ENCODE measurements around the gene TFIP11. TPM values are rescaled to one million over a fixed set of nuclear protein-coding genes. Genes with fewer than 3 reads are reported as not detected.
"Not testable (repeated sequence)": the region's sequence is repeated elsewhere in the genome, so short reads cannot be mapped to it uniquely, and the experiment has no call there.

TFIP11 gene
- total RNA-seq, 2 experiments from 2014 or later: 45.9 to 50.1 TPM

DNA sequence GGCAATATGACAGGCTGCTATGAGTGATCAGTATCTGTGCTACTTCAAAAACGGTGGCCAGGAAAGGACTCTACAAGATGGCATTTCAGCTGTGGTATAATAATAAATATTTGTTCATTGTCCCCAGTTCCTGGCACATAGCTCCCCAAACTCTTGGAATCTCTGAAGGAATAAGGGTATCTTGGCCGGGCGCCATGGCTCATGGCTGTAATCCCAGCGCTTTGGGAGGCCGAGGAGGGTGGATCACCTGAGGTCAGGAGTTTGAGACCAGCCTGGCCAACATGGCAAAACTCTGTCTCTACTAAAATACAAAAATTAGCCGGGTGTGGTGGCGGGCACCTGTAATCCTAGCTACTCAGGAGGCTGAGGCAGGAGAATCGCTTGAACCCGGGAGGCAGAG, 16.2 kb upstream of the TFIP11 start:
- not testable (repeated sequence) for H3K4me3 Mint-ChIP-seq, H3K27me3 Mint-ChIP-seq, H3K27ac Mint-ChIP-seq, H3K9me3 Mint-ChIP-seq, DNase-seq
- Mint-ChIP-seq H3K36me3 (peaks cover 17% of the 10 kb centered on the region), H3K4me1 (peaks cover 11% of the 10 kb centered on the region)

DNA sequence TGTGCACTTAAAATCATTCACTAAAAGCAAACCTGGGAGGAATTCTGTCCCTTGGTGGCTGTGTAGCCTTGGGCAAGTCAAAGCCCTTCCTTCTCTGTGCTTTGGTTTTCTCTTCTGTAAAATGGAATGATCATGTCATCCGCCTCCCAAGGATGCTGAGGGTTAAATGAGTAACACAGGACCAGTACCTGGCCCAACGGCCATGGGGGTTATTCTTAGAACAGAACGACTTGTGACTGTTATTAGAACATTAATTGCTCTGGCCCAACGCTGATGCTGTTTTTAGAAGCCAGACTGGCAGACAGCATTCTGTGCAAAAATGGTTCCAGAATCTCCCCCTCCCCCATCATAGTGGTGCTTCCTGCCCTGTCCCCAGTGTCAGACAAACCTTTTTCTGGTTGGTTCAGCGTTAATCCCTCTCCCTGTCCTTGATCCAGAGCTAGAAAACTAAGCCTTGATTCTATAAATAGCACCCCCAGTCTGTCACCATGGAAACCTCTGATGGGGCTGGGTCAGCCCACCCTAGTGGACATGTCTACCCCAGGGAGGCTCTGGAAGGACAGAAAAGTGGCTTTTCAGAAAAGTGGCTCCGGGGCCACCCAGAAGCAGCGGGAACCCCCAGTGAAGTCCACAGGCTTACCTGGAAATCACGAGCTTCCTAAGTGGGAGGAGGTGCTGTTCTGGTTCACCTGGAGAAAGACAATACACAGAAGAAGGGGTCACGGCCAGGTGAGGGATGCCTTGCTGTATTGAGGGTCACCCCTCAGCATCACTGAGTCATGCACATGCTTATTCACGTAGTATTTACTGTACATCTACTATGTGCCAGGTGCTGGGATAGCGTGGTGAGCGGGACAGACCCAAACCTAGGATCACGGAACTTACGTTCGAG, 15.5 kb upstream of the TFIP11 start:
- H3K9me3 Mint-ChIP-seq: no peaks in the 10 kb centered on the region
- H3K4me1 Mint-ChIP-seq: peaks cover 6% of the 10 kb centered on the region
- H3K36me3 Mint-ChIP-seq: peaks cover 16% of the 10 kb centered on the region
- H3K27ac Mint-ChIP-seq: no peak overlapping the region
- H3K27me3 Mint-ChIP-seq: no peaks in the 10 kb centered on the region
- DNase-seq: no peak
- H3K4me3 Mint-ChIP-seq: no peak overlapping the region

DNA sequence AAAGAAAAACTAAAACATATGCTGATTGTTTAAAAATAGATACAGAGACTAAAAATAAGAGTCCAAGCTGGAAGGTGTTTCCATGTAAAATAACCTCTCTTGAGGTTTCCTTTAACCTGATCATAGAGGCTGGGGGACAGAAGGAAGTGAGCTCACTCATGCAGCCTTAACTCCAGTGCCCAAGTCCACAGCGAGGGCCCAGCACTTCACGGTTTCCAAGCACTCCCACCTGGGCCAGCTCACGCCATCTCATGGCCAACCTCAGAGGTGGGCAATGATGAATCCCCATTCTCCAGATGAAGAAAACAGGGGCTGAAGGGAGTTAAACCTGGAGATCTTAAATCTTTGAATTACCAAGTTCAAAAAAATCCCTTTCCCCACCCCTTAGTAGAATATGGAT, 14.9 kb upstream of the TFIP11 start:
- Mint-ChIP-seq H3K4me1 (peaks cover under 1% of the 10 kb centered on the region), H3K27ac (no peak overlapping the region), H3K27me3 (no peaks in the 10 kb centered on the region), H3K36me3 (peaks cover 14% of the 10 kb centered on the region), H3K9me3 (no peaks in the 10 kb centered on the region), H3K4me3 (no peak overlapping the region)
- DNase-seq: no peak

DNA sequence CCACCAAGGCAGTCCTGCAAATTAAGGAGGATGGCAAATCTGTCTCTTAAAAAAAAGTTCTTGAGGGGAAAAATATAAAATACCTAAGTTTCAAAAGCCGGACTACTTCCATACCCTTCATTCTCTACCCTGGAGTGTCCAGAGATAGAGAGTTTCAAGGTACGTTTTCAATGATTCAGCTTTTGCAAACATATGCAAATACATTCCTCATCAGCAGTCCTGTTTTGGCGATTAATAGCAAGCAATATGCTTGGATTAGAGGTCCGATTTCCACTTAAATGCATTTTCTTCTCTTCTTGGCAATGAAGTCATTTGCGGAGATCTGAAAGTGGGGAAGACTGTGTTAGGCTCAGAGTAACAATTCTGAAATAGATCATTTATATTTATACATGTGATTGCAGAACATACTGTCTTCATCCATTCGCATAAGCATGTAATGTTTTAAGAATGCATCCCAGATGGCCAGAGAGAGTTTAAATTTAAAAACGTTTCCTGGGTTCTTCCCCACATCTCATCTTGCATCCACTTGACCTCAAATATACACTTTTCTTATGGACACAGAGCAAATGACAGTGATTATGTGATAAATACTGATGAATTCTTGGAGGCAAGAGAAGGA, 13.8 kb upstream of the TFIP11 start:
- H3K36me3 Mint-ChIP-seq: peaks cover 12% of the 10 kb centered on the region
- no peaks in the 10 kb centered on the region for H3K4me1 Mint-ChIP-seq
- DNase-seq: no peak
- H3K9me3 Mint-ChIP-seq: no peaks in the 10 kb centered on the region
- H3K4me3 Mint-ChIP-seq: no peak overlapping the region
- H3K27ac Mint-ChIP-seq: no peak overlapping the region
- H3K27me3 Mint-ChIP-seq: no peaks in the 10 kb centered on the region

GRCh38 chr22:26524870-26525269, 12.6 kb upstream of the TFIP11 start:
- no peaks in the 10 kb centered on the region for H3K9me3 Mint-ChIP-seq
- peaks cover 6% of the 10 kb centered on the region for H3K36me3 Mint-ChIP-seq
- no peaks in the 10 kb centered on the region for H3K4me1 Mint-ChIP-seq
- H3K27ac Mint-ChIP-seq: no peak overlapping the region
- H3K4me3 Mint-ChIP-seq: no peak overlapping the region
- H3K27me3 Mint-ChIP-seq: no peaks in the 10 kb centered on the region
- DNase-seq: no peak

GRCh38 chr22:26522592-26522991, 10.3 kb upstream of the TFIP11 start:
- Mint-ChIP-seq H3K36me3 (peaks cover 3% of the 10 kb centered on the region), H3K4me3 (no peak overlapping the region), H3K9me3 (no peaks in the 10 kb centered on the region), H3K27ac (peak overlapping the region; percentile 2), H3K27me3 (no peaks in the 10 kb centered on the region), H3K4me1 (no peaks in the 10 kb centered on the region)
- no peak for DNase-seq

GRCh38 chr22:26522012-26522411, 9.7 kb upstream of the TFIP11 start:
- H3K36me3 Mint-ChIP-seq: peaks cover 2% of the 10 kb centered on the region
- no peaks in the 10 kb centered on the region for H3K27me3 Mint-ChIP-seq
- no peak for DNase-seq
- no peak overlapping the region for H3K27ac Mint-ChIP-seq
- H3K4me3 Mint-ChIP-seq: no peak overlapping the region
- H3K9me3 Mint-ChIP-seq: no peaks in the 10 kb centered on the region
- no peaks in the 10 kb centered on the region for H3K4me1 Mint-ChIP-seq

DNA sequence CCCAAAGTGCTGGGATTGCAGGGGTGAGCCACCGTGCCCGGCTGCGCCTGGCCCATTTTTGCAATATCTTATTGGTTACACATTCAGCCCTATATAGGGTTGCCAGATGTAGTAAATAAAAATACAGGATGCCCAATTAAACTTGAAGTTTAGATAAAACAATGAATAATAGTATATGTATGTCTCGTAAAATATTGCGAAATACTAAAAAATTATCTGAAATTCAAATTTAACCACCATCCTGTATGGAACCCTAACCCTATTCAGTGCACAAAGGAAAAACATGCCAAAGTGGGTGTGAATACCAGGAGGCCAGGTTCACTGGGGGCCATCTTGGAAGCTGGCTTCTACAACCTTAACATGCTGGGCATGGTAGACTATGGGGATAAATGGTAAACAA, 5.2 kb upstream of the TFIP11 start:
- Mint-ChIP-seq H3K27me3 (no peaks in the 10 kb centered on the region), H3K4me3 (no peak overlapping the region)
- DNase-seq: no peak

DNA sequence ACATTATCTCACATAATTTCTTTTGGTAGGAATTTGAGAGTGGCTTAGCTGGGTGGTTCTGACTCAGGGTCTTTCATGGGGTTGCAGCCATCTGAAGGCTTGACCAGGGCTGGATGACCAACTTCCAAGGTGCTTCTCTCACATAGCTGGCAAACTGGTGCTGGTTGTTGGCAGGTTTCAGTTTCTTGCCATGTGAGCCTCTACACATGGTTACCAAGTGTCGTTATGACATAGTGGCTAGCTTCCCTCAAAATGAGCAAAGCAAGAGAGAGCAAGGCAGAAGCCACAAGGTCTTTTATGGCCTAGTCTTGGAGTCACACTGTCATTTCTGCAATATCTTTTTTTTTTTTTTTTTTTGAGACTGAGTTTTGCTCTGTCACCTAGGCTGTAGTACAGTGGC, 4.2 kb upstream of the TFIP11 start:
- DNase-seq: no peak
- peaks cover 16% of the 10 kb centered on the region for H3K4me1 Mint-ChIP-seq
- no peaks in the 10 kb centered on the region for H3K27me3 Mint-ChIP-seq

More for the DNA sequence above, 5.2 kb upstream of the TFIP11 start:
- H3K4me1 Mint-ChIP-seq: peaks cover 15% of the 10 kb centered on the region
- no peaks in the 10 kb centered on the region for H3K9me3 Mint-ChIP-seq
- H3K36me3 Mint-ChIP-seq: no peaks in the 10 kb centered on the region
- H3K27ac Mint-ChIP-seq: no peak overlapping the region

DNA sequence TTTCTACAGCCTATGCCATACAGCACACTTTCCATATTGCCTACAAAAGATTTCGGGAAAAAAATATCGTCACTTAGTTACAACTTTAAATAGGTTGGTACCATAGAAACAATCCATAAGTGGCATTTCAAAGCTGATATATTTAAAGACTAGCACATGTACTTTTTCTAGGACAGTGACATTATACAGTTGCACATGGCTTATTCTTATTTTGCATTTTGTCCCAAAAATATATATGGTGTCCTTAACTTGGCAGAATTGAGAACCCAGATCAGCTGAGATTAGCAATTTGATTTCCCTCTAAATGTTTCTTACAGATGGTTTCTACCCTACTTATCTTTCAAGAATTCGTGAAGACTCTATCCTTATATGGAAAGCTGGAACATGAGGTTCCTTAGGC, 3.7 kb upstream of the TFIP11 start:
- Mint-ChIP-seq H3K36me3 (no peaks in the 10 kb centered on the region), H3K9me3 (no peaks in the 10 kb centered on the region), H3K4me1 (peaks cover 22% of the 10 kb centered on the region), H3K27ac (no peak overlapping the region), H3K27me3 (no peaks in the 10 kb centered on the region), H3K4me3 (no peak overlapping the region)
- DNase-seq: no peak

More for the DNA sequence above, 4.2 kb upstream of the TFIP11 start:
- Mint-ChIP-seq H3K27ac (no peak overlapping the region), H3K36me3 (no peaks in the 10 kb centered on the region), H3K4me3 (no peak overlapping the region), H3K9me3 (no peaks in the 10 kb centered on the region)

DNA sequence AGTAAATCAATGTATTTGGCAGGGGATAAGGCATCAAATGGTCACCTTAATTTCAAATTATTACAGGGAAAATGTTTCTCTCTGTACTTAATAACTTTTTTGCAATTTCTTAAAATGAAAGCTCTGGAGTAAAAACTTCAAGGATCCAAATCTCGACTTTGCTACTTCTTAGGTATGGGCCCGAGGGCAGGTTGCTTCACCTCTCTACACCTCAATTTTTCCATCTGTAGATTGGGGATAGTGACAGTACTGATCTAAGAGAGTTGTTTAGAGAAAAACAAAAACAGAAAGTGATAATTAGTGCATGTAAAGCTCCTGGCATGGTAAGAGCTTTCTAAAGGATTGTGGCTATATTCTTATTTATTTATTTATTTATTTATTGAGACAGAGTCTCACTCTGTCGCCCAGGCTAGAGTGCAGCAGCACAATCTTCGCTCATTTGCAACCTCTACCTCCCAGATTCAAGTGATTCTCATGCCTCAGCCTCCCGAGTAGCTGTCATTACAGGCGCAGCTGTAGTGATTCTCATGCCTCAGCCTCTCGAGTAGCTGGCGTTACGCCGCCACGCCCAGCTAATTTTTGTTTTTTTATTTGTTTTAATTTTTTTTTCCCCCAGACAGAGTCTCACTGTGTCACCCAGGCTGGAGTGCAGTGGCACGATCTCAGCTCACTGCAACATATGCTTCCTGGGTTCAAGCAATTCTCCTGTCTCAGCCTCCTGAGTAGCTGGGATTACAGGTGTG, 2.3 kb upstream of the TFIP11 start:
- no peaks in the 10 kb centered on the region for H3K27me3 Mint-ChIP-seq
- H3K36me3 Mint-ChIP-seq: peaks cover 4% of the 10 kb centered on the region
- H3K4me3 Mint-ChIP-seq: no peak overlapping the region
- no peaks in the 10 kb centered on the region for H3K9me3 Mint-ChIP-seq
- H3K27ac Mint-ChIP-seq: no peak overlapping the region
- no peak for DNase-seq
- H3K4me1 Mint-ChIP-seq: peaks cover 26% of the 10 kb centered on the region

- H3K36me3 Mint-ChIP-seq: peaks cover 9% of the 10 kb centered on the region
These were observed 1.6 kb upstream of the TFIP11 start for GRCh38 chr22:26513838-26514237.

GRCh38 chr22:26508148-26508547, 4.1 kb downstream of the TFIP11 start:
- Mint-ChIP-seq H3K4me3 (no peak overlapping the region), H3K4me1 (peaks cover 32% of the 10 kb centered on the region), H3K27me3 (no peaks in the 10 kb centered on the region), H3K9me3 (no peaks in the 10 kb centered on the region), H3K36me3 (peaks cover 26% of the 10 kb centered on the region), H3K27ac (no peak overlapping the region)
- DNase-seq: no peak

More at GRCh38 chr22:26513838-26514237, 1.6 kb upstream of the TFIP11 start:
- H3K9me3 Mint-ChIP-seq: no peaks in the 10 kb centered on the region
- no peak overlapping the region for H3K27ac Mint-ChIP-seq
- no peak for DNase-seq
- H3K4me1 Mint-ChIP-seq: peaks cover 31% of the 10 kb centered on the region
- peak overlapping the region; percentile 99 for H3K4me3 Mint-ChIP-seq
- no peaks in the 10 kb centered on the region for H3K27me3 Mint-ChIP-seq

GRCh38 chr22:26503758-26504157, 8.5 kb downstream of the TFIP11 start:
- Mint-ChIP-seq H3K36me3 (peaks cover 27% of the 10 kb centered on the region), H3K9me3 (no peaks in the 10 kb centered on the region), H3K27ac (peak overlapping the region; percentile 79), H3K4me3 (no peak overlapping the region), H3K27me3 (no peaks in the 10 kb centered on the region), H3K4me1 (peaks cover 19% of the 10 kb centered on the region)
- DNase-seq: no peak
